Measurements from ENCODE around the gene POU3F2.

GRCh38 chr6:98828211-98828788 lies 6.1 kb upstream of the POU3F2 start:
- TF ChIP-seq CTCF (IDR thresholded peaks at IDR 0.05) = no peak
- TF ChIP-seq POLR2A (IDR thresholded peaks at IDR 0.05) = no peak

Data from adrenal gland (tissue), 5 donors.